SH-SY5Y (cell line): ENCODE measurements around the gene CCDC177.

Experiments
- GATA2 ChIP-seq: IDR thresholded peaks from 2 replicates; pipeline ENCODE4 v1.6.1; 2011; ENCODE audit warnings: mild to moderate bottlenecking, low read depth, low read length
- GATA3 ChIP-seq: IDR thresholded peaks from 2 replicates; pipeline ENCODE4 v1.6.1; 2011; ENCODE audit warnings: low read depth, mild to moderate bottlenecking, low read length, moderate library complexity

- no peak for TF ChIP-seq GATA3
- no peak for TF ChIP-seq GATA2
Measured at GRCh38 chr14:69542311-69542710, 32.4 kb downstream of the CCDC177 start.
